HG02571 (cell line): ENCODE data around the gene GARIN3.

Experiments
- ATAC-seq: cut with Tn5 transposase; IDR thresholded peaks from one replicate; pipeline ENCODE4 v1.9.1; 2021; ENCODE audit warnings: mild to moderate bottlenecking, moderate library complexity; ENCODE audit not compliant: unreplicated experiment

GARIN3 gene

GRCh38 chr5:157150995-157151394 is 15.1 kb downstream of the GARIN3 start:
- ATAC-seq = no peak

GRCh38 chr5:157148734-157149615 is 17.1 kb downstream of the GARIN3 start:
- ATAC-seq = no peak

DNA sequence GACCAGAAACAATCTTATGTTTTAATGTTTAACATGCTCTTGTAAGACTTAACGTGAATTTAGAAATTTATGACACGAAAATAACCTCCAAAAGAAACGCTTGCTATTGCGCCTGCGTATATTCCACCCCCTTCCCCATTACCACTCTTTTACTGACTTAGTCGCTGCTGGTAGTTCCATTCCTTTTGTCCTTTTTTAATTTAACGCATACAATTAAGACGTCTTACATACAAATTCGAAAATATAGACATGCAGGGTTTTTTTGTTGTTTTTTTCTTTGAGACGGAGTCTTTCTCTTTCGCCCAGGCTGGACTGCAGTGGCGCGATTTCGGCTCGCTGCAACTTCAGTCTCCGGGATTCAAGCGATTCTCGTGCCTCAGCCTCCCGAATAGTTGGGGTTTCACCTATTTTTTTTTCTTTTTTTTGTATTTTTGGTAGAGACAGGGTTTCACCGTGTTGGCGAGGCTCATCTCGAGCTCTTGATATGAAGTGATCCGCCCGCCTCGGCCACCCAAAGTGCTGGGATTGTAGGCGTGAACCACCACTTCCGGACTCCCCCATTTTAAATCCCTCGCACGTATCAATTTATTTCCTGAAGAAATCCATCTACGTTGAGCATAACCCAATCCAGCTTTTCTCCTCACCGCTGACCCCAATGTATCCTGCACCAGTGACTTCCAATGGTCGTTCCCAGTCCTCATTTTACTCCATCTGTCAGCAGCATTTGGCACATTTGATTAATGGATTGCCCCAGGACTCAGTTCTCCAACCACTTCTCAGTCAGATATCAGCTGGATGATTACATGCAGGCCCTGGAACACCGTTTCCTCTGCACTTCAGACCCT is 22.7 kb downstream of the GARIN3 start:
- peak; percentile 32 for ATAC-seq

DNA sequence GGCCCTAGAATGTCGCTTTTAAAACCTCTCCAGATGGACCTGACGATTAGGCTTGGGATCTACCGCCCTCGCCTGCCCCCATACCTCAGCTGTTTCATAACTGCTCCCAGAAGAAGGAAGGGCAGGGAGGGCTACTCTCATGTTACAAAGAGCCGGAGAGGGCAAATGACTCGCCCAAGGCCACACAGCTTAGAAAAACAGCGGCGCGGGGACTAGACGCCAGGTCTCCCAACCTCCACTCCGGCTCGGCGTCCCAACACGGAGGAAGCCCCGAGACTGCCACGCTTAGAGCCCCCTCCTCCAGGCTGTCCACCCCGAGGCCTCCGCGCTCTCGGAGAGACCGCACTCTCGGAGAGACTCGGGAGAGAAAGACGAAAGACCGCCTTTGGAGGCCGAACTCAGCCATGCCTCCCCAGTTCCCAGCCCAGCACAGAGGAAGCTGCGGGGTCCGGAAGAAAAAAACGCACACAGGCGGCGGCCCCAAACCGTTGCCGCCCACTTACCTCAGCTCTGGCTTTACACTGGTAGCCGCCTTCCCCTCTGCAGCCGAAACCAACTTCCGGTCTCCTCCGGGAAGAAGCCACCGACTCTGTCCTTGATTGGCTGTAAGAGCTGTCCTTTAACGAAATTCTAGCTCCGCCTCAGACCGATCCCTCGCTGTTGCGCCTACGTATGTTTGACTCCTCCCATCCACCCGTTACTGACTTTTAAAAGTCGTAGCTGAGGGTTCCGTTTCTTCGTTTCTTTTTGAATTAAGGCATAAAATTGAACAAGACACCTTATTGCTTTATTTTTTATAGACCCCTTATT is 23.5 kb downstream of the GARIN3 start, which contains the start of gene MED7:
MED7 (minus strand) TSS at position 549 of the 810 bp plus-strand sequence. CDS start 3,434 bp downstream, outside the sequence.
- peak; percentile 100 for ATAC-seq

DNA sequence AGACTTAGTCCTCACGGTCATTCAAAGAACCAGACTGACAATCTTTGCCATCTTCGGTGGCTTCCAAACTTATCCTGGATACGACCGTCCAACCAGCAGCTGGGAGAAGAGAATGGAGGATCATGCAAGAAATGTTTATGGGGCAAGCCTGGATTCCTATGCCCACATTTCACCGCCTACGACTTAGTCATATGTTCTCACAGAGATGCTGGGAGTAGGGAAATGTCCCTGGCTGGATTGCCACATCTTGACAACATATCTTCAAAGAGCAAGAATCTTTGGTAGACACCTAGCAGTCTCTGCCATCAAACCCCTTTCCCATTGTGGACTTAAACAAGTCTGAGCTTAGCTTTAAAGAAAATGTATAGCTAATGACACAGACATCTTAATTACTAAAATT is 28.4 kb downstream of the GARIN3 start:
- ATAC-seq = no peak

DNA sequence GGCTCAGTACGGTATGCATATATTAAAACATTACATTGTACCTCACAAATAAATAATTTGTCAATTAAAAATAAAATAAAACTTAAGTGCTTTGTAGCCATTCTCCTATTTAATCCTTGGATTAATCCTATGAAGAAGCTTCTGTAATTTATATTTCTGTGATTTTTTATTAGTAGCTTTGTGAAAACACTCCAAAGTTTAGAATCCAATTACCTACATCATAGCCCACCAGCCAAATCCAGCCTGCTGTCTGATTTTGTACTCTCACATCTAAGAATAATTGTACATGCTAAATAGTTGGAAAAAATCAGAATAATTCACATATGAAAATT is 33.8 kb downstream of the GARIN3 start:
- ATAC-seq = no peak

DNA sequence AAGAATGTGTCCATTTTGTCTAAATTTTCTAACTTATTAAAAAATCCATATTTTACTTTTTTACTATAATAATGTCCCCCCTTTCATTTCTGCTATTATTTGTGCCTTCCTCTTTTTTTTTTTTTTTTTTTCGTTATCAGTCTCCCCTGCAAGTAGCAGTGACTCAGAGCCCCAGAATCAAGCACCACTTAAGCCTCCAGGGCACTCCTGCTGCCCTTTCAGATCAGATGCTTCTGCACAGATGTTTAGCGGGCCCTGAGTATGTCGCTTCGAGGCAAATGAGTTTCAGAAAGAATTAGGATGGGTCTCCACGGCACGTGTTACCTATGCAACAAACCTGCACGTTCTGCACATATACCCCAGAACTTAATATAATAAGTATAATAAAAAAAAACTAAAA is 35.1 kb downstream of the GARIN3 start:
- no peak for ATAC-seq

DNA sequence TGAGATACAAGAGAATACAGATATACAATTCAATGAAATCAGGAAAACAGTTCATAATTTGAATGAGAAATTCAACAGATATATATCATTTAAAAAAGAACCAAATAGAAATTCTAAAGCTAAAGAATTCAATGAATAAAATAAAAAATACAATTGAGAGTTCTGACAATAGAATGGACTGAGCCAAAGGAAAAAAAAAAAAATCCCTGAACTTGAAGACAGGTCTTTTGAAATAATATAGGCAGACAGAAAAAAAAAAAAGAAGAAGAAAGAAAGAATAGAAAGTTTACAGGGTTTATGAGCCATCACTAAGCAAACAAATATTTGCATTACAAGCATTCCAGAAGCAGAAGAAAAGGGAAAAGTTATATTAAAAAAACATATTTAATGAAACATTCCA is 44.4 kb downstream of the GARIN3 start:
- ATAC-seq = no peak

DNA sequence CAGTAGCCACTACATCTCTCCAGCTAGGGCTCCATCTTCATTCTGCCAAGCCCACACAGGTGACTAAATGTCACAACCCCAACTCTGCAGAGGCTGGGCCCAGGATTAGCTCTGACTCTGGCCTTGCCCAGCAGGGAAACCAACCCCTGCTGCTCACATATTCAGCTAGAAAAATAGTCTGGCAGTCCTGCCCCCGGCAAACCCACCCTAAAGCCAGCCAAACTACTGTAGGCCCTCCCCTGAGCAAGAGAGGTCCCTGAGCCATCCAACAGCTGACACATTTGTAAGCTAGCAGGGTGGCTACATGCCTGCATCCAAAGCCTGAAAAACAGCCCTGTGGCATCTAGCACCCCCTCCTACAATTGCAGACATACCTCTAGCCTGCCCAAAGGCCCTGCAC is 46.0 kb downstream of the GARIN3 start:
- ATAC-seq = no peak

DNA sequence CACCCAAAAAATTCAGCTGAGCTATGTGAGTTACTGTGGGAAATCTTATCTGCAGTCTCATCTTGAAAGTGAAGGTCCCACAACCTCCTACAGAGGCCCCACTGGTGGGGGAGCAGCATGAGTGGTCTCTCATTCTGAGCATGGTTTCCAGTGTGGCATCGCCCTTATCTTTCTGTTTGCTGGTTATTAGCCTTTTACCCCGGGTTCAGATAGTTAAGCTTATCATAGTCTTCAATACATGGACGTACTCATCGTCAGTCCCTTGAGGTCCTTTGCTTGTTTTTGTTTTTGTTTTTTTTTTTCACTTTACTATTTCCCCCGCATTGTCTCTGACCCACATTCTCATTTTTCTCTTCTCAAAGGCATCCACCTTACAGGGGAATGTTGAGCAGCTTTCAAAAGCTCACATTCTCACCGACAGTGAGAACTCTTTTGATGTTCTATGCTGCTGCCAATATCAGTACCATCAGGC is 49.5 kb downstream of the GARIN3 start:
- ATAC-seq = no peak

DNA sequence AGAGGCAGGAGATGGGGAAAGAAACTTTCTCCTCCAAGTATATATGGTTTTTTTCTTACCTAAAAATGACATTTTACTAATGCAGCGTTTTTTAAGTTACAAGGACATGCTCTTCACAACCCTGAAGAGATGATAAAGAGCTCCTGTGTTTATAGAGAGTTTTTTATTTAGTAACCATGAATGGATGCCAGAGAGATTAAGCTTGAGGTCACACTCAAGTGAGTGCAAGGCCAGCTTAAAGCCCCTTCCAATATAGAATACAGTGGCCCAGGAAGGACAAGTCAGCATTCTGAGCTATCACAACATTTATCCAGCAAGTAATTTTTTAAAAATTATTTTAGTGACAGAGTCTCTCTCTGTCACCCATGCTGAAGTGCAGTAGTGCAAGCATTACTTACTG is 50.6 kb downstream of the GARIN3 start:
- no peak for ATAC-seq

GRCh38 chr5:157115012-157115411 is 51.1 kb downstream of the GARIN3 start:
- ATAC-seq = no peak

DNA sequence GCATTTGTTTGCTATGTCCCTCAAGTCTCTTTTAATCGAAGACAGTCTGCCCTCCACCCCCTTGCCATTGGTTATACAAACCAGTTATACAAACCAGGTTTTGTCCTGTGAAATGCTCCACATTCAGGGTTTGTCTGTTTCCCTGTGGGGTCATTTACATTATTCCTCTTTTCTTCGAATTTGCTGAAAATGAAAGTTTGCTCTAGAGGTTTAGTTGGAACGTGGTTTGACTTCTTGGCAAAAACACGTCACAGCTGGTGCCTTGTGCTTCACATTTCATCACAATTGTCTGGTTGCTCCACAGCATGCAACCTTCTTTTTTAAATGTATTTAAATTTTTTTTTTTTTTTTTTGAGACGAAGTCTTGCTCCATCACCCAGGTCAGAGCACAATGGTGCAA is 53.1 kb downstream of the GARIN3 start:
- ATAC-seq = no peak
